IMR-90 (cell line): ENCODE measurements around the gene IGSF8.

Source experiments
- BHLHE40 ChIP-seq: fragments of 150-350 bp; IDR thresholded peaks from 2 replicates; pipeline ENCODE4 v1.6.1; 2016; ENCODE audit warnings: mild to moderate bottlenecking, low read depth, low read length
- CEBPB ChIP-seq: IDR thresholded peaks from 2 replicates; pipeline ENCODE4 v1.6.1; 2012; ENCODE audit warnings: low read depth, low read length, improper control_type of control experiment
- CHD1 ChIP-seq: IDR thresholded peaks from 2 replicates; pipeline ENCODE4 v1.6.1; 2012; ENCODE audit warnings: low read depth, low read length, improper control_type of control experiment
- FOS ChIP-seq: fragments of 150-350 bp; IDR thresholded peaks from 2 replicates; pipeline ENCODE4 v1.6.1; 2016; ENCODE audit warnings: low read depth, low read length
- MAFK ChIP-seq: IDR thresholded peaks from 2 replicates; pipeline ENCODE4 v1.6.1; 2012; ENCODE audit warnings: low read depth, low read length, improper control_type of control experiment
- MAZ ChIP-seq: IDR thresholded peaks from 2 replicates; pipeline ENCODE4 v1.6.1; 2012; ENCODE audit warnings: low read depth, mild to moderate bottlenecking, low read length, improper control_type of control experiment, moderate library complexity, borderline replicate concordance
- POLR2A ChIP-seq: IDR thresholded peaks from 2 replicates; pipeline ENCODE4 v1.6.1; 2012; ENCODE audit warnings: mild to moderate bottlenecking, low read depth, low read length
- RAD21 ChIP-seq: IDR thresholded peaks from 2 replicates; pipeline ENCODE4 v1.6.1; 2012; ENCODE audit warnings: low read length, improper control_type of control experiment
- RCOR1 ChIP-seq: IDR thresholded peaks from 2 replicates; pipeline ENCODE4 v1.6.1; 2012; ENCODE audit warnings: mild to moderate bottlenecking, low read length, improper control_type of control experiment; ENCODE audit not compliant: insufficient replicate concordance
- USF2 ChIP-seq: fragments of 150-350 bp; IDR thresholded peaks from 2 replicates; pipeline ENCODE4 v1.6.1; 2017; ENCODE audit warnings: mild to moderate bottlenecking, antibody characterized with exemption, low read length, low read depth
- TF ChIP-seq, protein P1 (sequence below): conservative IDR thresholded peaks from 2 replicates; pipeline ENCODE4 v1.5.1; 2012; ENCODE audit warnings: mild to moderate bottlenecking, low read depth, low read length, improper control_type of control experiment

DNA sequence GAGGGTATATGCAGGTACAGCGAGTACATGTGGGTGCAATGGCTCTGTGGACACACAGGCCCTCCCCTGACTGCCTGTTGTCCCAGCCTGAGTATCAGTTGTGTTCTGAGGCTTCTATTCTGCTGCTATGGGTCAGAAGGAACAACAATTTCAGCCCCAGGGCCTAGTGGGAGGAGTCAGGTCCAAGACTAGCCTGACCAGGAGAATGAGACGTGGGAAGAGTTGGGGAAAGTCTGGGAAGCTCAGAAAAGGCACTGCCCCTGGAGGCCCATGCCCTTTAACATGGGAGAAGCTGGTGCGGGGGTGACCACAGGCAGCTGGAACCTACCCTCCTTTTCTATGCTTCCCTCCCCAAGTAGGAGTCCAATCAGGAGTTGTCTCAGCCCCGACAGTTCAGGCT, 7.7 kb downstream of the IGSF8 start:
- TF ChIP-seq RAD21 (no peak), POLR2A (no peak), MAFK (no peak), CEBPB (no peak), RCOR1 (no peak), USF2 (no peak), CHD1 (no peak), FOS (no peak), BHLHE40 (no peak), MAZ (no peak)
- TF ChIP-seq, protein P1, sequence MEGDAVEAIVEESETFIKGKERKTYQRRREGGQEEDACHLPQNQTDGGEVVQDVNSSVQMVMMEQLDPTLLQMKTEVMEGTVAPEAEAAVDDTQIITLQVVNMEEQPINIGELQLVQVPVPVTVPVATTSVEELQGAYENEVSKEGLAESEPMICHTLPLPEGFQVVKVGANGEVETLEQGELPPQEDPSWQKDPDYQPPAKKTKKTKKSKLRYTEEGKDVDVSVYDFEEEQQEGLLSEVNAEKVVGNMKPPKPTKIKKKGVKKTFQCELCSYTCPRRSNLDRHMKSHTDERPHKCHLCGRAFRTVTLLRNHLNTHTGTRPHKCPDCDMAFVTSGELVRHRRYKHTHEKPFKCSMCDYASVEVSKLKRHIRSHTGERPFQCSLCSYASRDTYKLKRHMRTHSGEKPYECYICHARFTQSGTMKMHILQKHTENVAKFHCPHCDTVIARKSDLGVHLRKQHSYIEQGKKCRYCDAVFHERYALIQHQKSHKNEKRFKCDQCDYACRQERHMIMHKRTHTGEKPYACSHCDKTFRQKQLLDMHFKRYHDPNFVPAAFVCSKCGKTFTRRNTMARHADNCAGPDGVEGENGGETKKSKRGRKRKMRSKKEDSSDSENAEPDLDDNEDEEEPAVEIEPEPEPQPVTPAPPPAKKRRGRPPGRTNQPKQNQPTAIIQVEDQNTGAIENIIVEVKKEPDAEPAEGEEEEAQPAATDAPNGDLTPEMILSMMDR: no peak
